ENCODE measurements around the gene LSAMP. TPM values are rescaled to one million over a fixed set of nuclear protein-coding genes. Genes with fewer than 3 reads are reported as not detected.

LSAMP gene
- total RNA-seq, 1 donor from 2014 or later: 0.11 TPM

- H3K9me3 ChIP-seq: no peaks in the 10 kb centered on the region
- TF ChIP-seq CTCF (IDR thresholded peaks at IDR 0.05): no peak
- no peak overlapping the region for H3K27ac ChIP-seq
- no peak overlapping the region for H3K4me3 ChIP-seq
- intact Hi-C loops (cut with DNase I): no loop called here
- H3K27me3 ChIP-seq: no peaks in the 10 kb centered on the region
- no peak for DNase-seq (ENCODE audit: low spot score in 2 of 2)
- H3K36me3 ChIP-seq: no peaks in the 10 kb centered on the region
- no peaks in the 10 kb centered on the region for H3K4me1 ChIP-seq
Measured at GRCh38 chr3:116453666-116454346, 8.5 kb upstream of the LSAMP start.

- Histone ChIP-seq H3K4me1 (no peaks in the 10 kb centered on the region), H3K9me3 (no peaks in the 10 kb centered on the region), H3K27me3 (no peaks in the 10 kb centered on the region), H3K27ac (no peak overlapping the region), H3K36me3 (no peaks in the 10 kb centered on the region), H3K4me3 (no peak overlapping the region)
- DNase-seq (ENCODE audit: low spot score in 2 of 2): no peak
- intact Hi-C loops (cut with DNase I): no loop called here
- TF ChIP-seq CTCF (IDR thresholded peaks at IDR 0.05): no peak
Measured at GRCh38 chr3:116449546-116450350, 4.5 kb upstream of the LSAMP start.

- Histone ChIP-seq H3K4me3 (no peak overlapping the region), H3K27me3 (no peaks in the 10 kb centered on the region), H3K36me3 (no peaks in the 10 kb centered on the region), H3K4me1 (no peaks in the 10 kb centered on the region), H3K27ac (no peak overlapping the region), H3K9me3 (no peaks in the 10 kb centered on the region)
- TF ChIP-seq CTCF (IDR thresholded peaks at IDR 0.05): no peak
- intact Hi-C loops (cut with DNase I): no loop called here
- no peak for DNase-seq (ENCODE audit: low spot score in 2 of 2)
Measured at GRCh38 chr3:116445990-116446389, 703 bp upstream of the LSAMP start.

GRCh38 chr3:116444819-116445310 is 422 bp downstream of the LSAMP start:
- H3K4me3 ChIP-seq: peak overlapping the region in 1 of 2 donors; percentile 40
- H3K36me3 ChIP-seq: no peaks in the 10 kb centered on the region
- intact Hi-C loops (cut with DNase I): no loop called here
- H3K9me3 ChIP-seq: no peaks in the 10 kb centered on the region
- no peaks in the 10 kb centered on the region for H3K4me1 ChIP-seq
- H3K27ac ChIP-seq: no peak overlapping the region
- TF ChIP-seq CTCF (IDR thresholded peaks at IDR 0.05): no peak
- no peaks in the 10 kb centered on the region for H3K27me3 ChIP-seq
- DNase-seq (ENCODE audit: low spot score in 2 of 2): no peak

GRCh38 chr3:116444115-116444747 is 1.1 kb downstream of the LSAMP start:
- no peak for DNase-seq (ENCODE audit: low spot score in 2 of 2)
- H3K4me3 ChIP-seq: no peak overlapping the region
- no peak overlapping the region for H3K27ac ChIP-seq
- H3K9me3 ChIP-seq: no peaks in the 10 kb centered on the region
- H3K27me3 ChIP-seq: no peaks in the 10 kb centered on the region
- H3K36me3 ChIP-seq: no peaks in the 10 kb centered on the region
- H3K4me1 ChIP-seq: no peaks in the 10 kb centered on the region
- intact Hi-C loops (cut with DNase I): no loop called here
- TF ChIP-seq CTCF (IDR thresholded peaks at IDR 0.05): no peak

Measured in ascending aorta (tissue), 2 donors.